Suppressor macrophage treated with lipopolysaccharide for 1 hour (primary cell): Measurements from ENCODE around the gene COBL.

ENCODE experiments used
- DNase-seq, 3 donors: peaks; one replicate each; pipeline ENCODE4 v3.0.0-alpha.2; 2020 to 2022

Gene COBL

DNA sequence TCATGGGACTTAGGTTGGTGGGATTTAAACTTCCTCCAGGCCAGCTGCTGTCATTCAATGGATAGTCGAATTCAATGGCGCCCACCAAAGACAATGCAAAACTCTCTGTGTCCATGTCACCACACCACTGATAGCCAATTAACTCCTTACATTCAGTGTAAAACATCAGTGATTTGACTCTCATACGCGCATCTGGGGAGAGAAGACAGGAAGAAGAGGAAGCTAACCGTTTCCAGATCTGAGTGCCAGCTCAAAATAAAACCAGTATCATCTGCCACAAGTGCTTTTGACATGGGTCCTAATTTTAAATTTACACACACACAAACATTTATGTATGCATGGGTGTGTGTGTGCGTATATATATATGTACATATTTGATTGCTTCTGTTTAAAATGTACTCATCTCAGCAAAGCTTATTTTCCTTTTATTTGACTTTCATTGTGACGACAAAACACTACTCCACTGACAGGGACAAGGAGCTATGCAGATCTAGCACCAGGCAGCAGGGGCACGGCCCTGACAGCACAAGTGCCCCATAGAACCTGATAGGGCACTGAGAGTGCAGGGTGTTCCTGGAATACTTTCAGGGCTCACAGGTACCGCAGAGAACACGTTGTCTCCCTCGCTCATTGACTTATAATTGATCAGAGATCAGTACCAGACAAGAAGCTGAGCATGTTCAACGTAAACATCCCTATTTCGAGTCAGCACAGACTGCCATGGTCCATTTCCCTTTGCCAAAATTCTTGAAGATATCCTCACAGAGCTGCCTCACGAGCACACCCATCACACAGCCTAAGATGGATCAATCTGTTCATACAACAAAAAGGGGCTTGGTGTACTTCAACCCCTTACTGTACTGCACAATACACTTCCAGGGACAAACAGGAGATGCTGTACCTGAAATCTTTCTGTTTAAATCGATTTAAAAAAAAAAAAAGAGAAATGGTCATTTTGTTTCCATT is 176.1 kb downstream of the COBL start:
- no peak for DNase-seq

DNA sequence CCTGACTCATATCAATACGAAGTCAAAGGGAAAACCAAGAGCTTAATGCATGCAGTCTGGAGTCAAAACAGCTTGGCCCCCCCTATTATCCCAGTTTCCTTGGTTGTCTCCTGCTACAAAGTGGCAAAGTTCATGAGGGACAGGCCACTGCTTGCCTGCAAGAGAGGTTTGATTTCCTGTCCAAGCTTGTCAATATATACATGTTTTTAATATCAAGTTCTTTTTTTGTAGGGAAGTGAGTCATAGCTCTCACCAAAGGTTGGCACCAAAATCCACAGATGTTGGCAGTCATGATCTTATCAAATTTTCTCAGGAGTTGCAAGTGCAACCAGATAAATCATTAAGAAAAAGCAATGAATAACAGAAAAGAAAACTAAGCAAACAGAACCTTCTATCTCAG is 176.8 kb downstream of the COBL start:
- DNase-seq = no peak

DNA sequence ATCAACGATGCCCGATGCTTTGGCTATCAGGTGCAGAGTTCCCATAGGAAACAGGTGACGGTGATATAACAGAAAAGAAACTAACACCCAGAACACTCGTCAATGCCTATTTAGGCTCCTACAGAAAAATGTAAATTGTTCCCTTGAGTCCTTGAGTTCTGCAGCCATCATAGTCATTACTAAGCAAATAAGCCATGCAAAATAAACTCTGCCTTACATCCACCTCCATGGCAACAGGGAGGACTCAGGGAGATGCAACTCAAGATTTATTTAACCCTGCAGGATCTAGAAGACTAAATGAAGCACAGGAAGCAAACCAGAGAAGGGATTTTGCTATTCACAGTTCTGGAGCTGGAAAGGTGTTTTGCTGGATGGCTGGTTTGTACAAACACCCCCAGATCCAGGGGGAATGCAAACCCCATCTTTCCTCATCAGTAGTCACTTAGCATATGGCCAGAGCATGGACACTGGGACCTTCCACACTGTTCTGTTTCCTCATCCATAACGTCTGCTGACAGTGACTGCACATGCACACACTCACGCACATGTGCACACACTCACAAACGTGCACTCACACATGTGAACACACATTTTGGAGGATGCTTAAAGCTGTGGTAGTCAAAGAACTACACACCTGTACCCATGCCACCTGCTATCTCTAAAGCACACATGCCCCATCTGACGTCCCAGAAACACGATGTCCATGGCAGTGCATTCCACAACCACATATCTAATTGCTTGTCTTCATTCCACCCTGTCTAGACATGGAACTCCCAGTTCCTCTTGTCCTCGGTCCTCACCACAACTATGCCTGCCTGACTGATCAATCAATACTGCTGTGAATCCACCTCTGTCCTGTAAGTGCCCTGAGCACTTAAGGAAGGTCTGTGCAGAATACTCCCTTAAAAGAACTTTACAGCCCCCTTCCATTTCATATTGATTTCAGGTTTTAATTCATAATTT is 178.2 kb downstream of the COBL start:
- DNase-seq = no peak

DNA sequence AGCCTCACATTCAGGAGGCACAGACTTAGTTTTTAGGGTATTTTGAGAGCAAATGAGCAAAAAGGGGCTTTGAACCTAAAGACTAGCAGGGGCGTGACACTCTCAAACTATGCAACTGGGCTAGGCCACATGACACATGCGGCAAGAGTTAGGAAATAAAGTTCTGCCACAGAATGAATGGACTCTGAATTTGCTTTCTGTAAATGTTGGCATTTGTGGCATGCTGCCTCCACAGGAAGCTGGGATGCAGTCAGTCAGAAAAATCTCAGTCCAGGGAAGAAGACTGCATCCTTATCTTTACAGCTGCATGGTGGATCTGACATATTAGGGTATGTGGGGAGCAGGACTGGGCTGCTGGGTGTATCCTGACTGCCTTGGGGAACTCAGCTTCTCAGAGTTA is 181.0 kb downstream of the COBL start:
- DNase-seq = no peak

GRCh38 chr7:51134013-51134441 is 182.6 kb downstream of the COBL start:
- DNase-seq = no peak

GRCh38 chr7:51132661-51133060 is 183.9 kb downstream of the COBL start:
- DNase-seq = no peak

DNA sequence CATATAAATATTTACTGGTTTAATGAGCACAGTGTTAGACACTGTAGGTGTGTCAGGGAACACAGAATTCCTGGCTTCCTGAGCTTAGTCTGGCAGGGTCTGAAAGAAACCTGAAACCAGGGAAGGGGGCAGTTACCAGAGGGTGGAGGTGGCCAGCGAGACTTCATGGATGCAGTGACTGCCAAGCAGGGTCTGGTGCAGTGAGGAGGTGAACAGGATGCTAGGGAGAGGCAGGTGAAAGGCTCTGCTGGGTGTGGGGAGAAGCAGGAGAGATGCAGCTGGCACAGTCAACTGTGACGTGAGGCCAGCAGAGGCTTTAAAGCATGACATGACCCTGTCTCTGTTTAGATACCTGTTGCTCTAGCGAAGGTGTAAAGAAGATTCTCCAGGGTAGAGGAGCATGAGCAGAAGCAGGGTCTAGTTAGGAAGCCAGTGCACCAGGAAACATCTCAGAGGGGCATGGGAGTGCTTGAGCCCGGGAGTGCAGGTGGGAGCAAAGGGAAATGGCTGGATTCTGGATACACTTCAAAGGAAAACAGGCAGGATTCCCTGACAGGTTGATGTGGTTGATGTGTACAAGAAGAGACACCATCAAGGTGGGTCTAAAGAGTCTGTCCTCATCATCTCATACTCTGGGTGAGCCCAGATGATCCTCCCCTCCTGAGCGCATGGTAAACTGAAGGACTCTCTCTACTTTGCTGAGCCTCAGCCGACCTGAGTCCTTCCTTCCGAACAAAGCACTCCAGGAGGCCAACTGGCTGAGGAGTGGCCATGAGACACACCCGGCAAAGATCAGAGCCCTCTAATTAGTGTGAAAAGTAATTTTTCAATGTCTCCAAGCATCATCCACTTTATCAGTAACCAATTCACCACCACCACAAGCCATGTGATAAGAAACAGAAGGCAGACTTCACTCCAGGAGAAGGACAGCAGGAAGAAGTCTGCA is 186.8 kb downstream of the COBL start:
- no peak for DNase-seq

GRCh38 chr7:51128545-51129435 is 187.8 kb downstream of the COBL start:
- no peak for DNase-seq

DNA sequence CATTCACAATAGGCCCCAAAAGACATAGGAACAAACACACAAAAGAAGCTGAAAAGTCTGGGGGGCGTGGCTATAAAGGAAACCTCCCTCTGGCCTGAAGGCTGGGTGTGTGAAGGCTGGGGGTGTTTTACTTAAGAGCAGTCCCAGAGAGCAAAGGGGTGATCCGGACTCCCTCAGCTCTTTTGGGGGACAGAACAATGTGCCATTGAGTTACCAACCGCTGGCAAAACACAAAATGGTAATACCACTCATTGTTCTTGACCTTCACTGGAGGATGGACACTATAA is 189.0 kb downstream of the COBL start:
- no peak for DNase-seq

- no peak for DNase-seq
These were observed 189.6 kb downstream of the COBL start for GRCh38 chr7:51126813-51127617.

GRCh38 chr7:51126324-51126723 is 190.3 kb downstream of the COBL start:
- DNase-seq = peak in 1 of 3 donors; percentile 30

DNA sequence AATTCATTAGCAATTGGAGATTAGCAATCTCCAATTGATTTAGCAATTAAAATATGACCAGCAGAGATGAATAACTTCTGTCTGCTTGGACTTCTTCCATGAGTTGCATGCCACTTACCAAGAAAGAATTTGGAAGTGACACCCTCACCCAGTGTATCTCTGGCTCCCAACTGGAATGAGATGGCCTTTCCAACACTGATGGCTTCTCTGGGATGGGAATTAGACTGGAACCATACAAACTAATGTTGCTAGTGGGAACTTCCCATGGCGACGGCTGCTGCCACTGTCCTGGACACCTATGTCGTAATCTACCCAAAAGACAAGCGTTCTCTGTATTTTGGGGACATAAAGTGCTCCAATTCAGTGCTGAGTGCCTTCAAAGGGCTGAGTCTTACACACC is 192.3 kb downstream of the COBL start:
- no peak for DNase-seq

DNA sequence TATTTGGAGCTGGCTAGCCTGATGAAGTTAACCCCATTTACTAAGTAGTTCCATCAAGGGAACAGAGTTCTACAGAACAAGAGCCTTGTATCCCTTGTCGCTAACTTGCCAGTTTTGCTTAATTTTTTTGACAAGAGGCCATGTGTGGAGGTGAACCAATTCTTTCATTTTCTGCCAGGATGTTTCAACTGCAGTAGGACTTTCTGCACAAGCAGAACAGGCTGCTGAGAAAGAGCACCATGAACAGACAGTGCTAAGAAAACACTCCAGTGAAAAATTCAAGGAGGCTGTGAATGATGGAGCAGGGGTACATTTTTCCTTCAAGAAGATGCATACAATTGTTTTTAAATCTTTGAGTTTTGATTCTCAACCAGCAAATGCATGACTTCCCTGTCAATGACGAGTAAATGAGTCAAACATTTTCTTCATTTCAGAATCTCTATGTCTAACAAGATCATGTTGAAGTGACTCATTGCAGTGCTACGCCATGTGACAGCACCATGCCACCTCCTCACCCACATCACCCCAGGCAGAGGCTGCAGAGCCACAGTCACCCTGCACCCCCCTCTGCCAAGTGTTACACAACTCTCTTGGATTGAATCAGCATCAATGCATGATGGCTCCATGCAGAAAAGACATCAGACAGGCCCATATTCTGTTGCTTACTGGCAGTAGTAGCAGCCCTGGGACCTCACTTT is 193.1 kb downstream of the COBL start:
- DNase-seq = peak; percentile 93 to 97 (median 94)

GRCh38 chr7:51121931-51122425 is 194.6 kb downstream of the COBL start:
- DNase-seq = peak; percentile 18 to 30 (median 26)

DNA sequence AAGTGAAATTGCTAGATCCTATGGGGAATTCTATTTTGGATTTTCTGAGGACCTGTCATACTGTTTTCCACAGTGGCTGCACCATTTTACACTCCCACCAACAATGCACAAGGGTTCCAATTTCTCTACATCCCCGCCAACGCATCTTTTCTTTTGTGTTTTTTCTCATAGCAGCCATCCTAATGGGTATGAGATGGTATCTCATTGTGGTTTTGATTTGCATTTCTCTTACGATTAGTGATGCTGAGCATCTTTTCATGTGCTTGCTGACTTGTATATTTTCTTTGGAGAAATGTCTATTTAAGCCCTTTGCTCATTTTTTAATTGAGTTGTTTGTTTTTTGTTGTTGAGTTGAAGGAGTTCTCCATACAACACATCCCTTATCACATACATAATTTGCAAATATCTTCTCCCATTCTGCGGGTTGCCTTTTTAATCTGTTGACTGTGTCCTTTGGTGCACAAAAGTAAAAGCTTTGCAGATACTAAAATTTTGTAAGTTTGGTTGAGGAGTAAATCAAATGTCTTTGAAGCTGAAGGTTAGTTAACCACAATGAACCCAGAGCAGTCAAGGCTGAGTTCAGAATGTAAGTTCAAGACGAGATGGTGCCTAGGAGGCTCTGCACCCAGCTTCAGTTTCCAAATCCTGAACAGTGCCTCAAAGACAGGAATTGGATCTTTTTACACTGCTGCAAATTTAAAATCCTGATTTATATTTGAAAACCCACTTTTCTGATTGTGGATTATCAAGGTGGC is 195.4 kb downstream of the COBL start:
- DNase-seq = no peak

- DNase-seq = no peak
These were observed 198.0 kb downstream of the COBL start for GRCh38 chr7:51118628-51119027.

DNA sequence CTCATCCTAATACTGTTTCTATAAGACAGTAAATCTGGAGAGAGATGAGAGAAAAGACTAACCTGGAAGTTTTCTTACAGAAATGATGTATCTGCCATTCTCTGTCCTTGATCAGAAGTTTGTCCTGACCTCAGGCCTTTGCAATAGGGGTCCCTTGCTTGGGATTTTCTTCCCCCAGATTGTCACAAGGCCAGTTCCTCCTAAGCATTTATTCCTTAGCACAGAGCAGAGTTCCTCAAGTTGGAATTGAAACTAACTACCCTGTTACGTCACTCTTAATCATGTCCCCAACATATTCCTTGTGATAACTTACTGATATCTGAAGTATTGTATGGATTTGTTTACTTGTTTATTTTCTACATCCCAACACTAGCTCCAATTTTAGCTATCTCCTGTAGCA is 202.1 kb downstream of the COBL start:
- DNase-seq = peak; percentile 62 to 76 (median 70)

DNA sequence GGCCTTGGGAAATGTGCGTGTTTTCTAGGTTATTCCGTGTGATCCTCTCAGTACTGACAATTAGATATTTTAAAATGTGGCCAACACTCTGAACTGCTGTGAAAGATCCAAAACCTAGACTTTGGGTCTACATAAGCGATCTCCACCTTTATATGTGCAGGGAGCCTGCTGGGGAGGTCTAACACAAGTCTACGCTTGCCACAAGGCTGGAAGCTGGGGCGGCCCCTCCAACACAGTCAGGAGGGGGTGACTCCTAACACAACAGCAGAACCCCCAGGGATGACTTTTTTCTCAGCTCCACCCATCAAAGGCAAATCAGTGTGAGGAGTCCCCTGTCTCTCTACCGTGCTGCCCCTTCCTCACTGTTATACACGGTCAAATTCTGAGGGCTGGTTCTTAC is 202.6 kb downstream of the COBL start:
- DNase-seq = no peak

DNA sequence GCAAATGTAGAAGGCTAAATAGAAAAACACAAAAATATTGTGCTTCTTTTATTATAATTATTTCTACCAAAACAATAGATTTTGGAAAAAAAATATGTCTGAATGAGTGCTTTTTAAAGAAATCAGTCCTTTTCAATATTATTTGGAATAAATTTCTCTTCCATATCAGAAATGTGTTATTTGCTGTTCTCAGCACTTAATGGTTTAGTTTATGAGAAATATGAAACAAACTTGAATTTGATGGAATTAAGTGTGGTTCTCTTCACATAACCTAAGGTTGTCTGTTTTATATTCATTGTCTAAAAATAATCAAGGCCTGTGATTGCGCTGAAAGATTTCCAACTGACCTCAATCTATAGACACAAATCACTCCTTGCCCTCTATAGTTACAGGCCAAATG is 203.0 kb downstream of the COBL start:
- no peak for DNase-seq
